ENCODE results near the gene PLCE1. TPM values are rescaled to one million over a fixed set of nuclear protein-coding genes. Genes with fewer than 3 reads are reported as not detected.

PLCE1 gene
- total RNA-seq, 1 donor: 6.2 TPM

GRCh38 chr10:93980486-93980885 is 13.2 kb upstream of the PLCE1 start:
- no peak for TF ChIP-seq CTCF (IDR thresholded peaks at IDR 0.05; ENCODE audit: extremely low read depth, low read depth, low read length)
- H3K9me3 ChIP-seq (ENCODE audit: low read depth, low read length): no peaks in the 10 kb centered on the region
- H3K79me2 ChIP-seq (ENCODE audit: insufficient read depth, low read length): no peaks in the 10 kb centered on the region
- no peak overlapping the region for H3K4me3 ChIP-seq (ENCODE audit: insufficient read depth, low read length)
- H2AFZ ChIP-seq (ENCODE audit: low read length): no peak overlapping the region
- H3K36me3 ChIP-seq (ENCODE audit: insufficient read depth, low read length): no peaks in the 10 kb centered on the region
- DNase-seq (ENCODE audit: insufficient read length, low spot score, missing footprints): no peak
- no peaks in the 10 kb centered on the region for H3K27me3 ChIP-seq (ENCODE audit: insufficient read depth, low read length)
- H3K4me1 ChIP-seq (ENCODE audit: insufficient read depth, low read length): no peaks in the 10 kb centered on the region
- H3K27ac ChIP-seq (ENCODE audit: low read depth, low read length): no peak overlapping the region
- no peaks in the 10 kb centered on the region for H4K20me1 ChIP-seq (ENCODE audit: insufficient read depth, low read length)
- no peak overlapping the region for H3K4me2 ChIP-seq (ENCODE audit: insufficient read depth, low read length)

- no peak overlapping the region for H3K4me3 ChIP-seq (ENCODE audit: insufficient read depth, low read length)
- no peaks in the 10 kb centered on the region for H3K9me3 ChIP-seq (ENCODE audit: low read depth, low read length)
These were observed 2.6 kb upstream of the PLCE1 start for GRCh38 chr10:93991114-93991513.

GRCh38 chr10:93991596-93992284 is 2.0 kb upstream of the PLCE1 start:
- Histone ChIP-seq H3K27me3 (ENCODE audit: insufficient read depth, low read length) (no peaks in the 10 kb centered on the region), H3K4me2 (ENCODE audit: insufficient read depth, low read length) (peak overlapping the region; percentile 76), H3K4me1 (ENCODE audit: insufficient read depth, low read length) (peaks cover 42% of the 10 kb centered on the region), H4K20me1 (ENCODE audit: insufficient read depth, low read length) (no peaks in the 10 kb centered on the region), H2AFZ (ENCODE audit: low read length) (peak overlapping the region; percentile 66), H3K79me2 (ENCODE audit: insufficient read depth, low read length) (no peaks in the 10 kb centered on the region), H3K9me3 (ENCODE audit: low read depth, low read length) (no peaks in the 10 kb centered on the region), H3K36me3 (ENCODE audit: insufficient read depth, low read length) (no peaks in the 10 kb centered on the region), H3K4me3 (ENCODE audit: insufficient read depth, low read length) (peak overlapping the region; percentile 54), H3K27ac (ENCODE audit: low read depth, low read length) (peak overlapping the region; percentile 34)
- no peak for TF ChIP-seq CTCF (IDR thresholded peaks at IDR 0.05; ENCODE audit: extremely low read depth, low read depth, low read length)
- DNase-seq (ENCODE audit: insufficient read length, low spot score, missing footprints): peak; percentile 97

More at GRCh38 chr10:93991114-93991513, 2.6 kb upstream of the PLCE1 start:
- no peaks in the 10 kb centered on the region for H3K36me3 ChIP-seq (ENCODE audit: insufficient read depth, low read length)
- no peak for DNase-seq (ENCODE audit: insufficient read length, low spot score, missing footprints)
- TF ChIP-seq CTCF (IDR thresholded peaks at IDR 0.05; ENCODE audit: extremely low read depth, low read depth, low read length): no peak
- H3K27ac ChIP-seq (ENCODE audit: low read depth, low read length): no peak overlapping the region
- H3K4me2 ChIP-seq (ENCODE audit: insufficient read depth, low read length): no peak overlapping the region
- H2AFZ ChIP-seq (ENCODE audit: low read length): no peak overlapping the region
- peaks cover 42% of the 10 kb centered on the region for H3K4me1 ChIP-seq (ENCODE audit: insufficient read depth, low read length)
- no peaks in the 10 kb centered on the region for H3K27me3 ChIP-seq (ENCODE audit: insufficient read depth, low read length)
- no peaks in the 10 kb centered on the region for H4K20me1 ChIP-seq (ENCODE audit: insufficient read depth, low read length)
- no peaks in the 10 kb centered on the region for H3K79me2 ChIP-seq (ENCODE audit: insufficient read depth, low read length)

GRCh38 chr10:93992400-93993030 is 1.2 kb upstream of the PLCE1 start:
- H3K27me3 ChIP-seq (ENCODE audit: insufficient read depth, low read length): no peaks in the 10 kb centered on the region
- no peaks in the 10 kb centered on the region for H3K9me3 ChIP-seq (ENCODE audit: low read depth, low read length)
- H3K4me3 ChIP-seq (ENCODE audit: insufficient read depth, low read length): no peak overlapping the region
- H3K36me3 ChIP-seq (ENCODE audit: insufficient read depth, low read length): no peaks in the 10 kb centered on the region
- no peak overlapping the region for H2AFZ ChIP-seq (ENCODE audit: low read length)
- peak; percentile 41 for TF ChIP-seq CTCF (IDR thresholded peaks at IDR 0.05; ENCODE audit: extremely low read depth, low read depth, low read length)
- no peaks in the 10 kb centered on the region for H4K20me1 ChIP-seq (ENCODE audit: insufficient read depth, low read length)
- H3K4me2 ChIP-seq (ENCODE audit: insufficient read depth, low read length): peak overlapping the region; percentile 76
- peaks cover 42% of the 10 kb centered on the region for H3K4me1 ChIP-seq (ENCODE audit: insufficient read depth, low read length)
- H3K27ac ChIP-seq (ENCODE audit: low read depth, low read length): no peak overlapping the region
- H3K79me2 ChIP-seq (ENCODE audit: insufficient read depth, low read length): no peaks in the 10 kb centered on the region
- DNase-seq (ENCODE audit: insufficient read length, low spot score, missing footprints): peak; percentile 86

Data from osteoblast (primary cell).